ENCODE data around the gene SLIT3. TPM values are rescaled to one million over a fixed set of nuclear protein-coding genes. Genes with fewer than 3 reads are reported as not detected.

SLIT3 gene
- total RNA-seq, 1 donor from 2014 or later = 70.0 TPM

GRCh38 chr5:169048181-169049125, 252.5 kb downstream of the SLIT3 start:
- ATAC-seq (no peak), DNase-seq (no peak)
- TF ChIP-seq CTCF (IDR thresholded peaks at IDR 0.05) = no peak
- H3K9me3 ChIP-seq = no peaks in the 10 kb centered on the region
- H3K27ac ChIP-seq = no peak overlapping the region
- no peaks in the 10 kb centered on the region for H3K27me3 ChIP-seq
- no peaks in the 10 kb centered on the region for H3K36me3 ChIP-seq
- intact Hi-C loops (cut with DNase I) = no loop called here
- peaks cover 5% of the 10 kb centered on the region for H3K4me1 ChIP-seq
- H3K4me3 ChIP-seq = no peak overlapping the region

GRCh38 chr5:169044962-169045361, 256.0 kb downstream of the SLIT3 start:
- intact Hi-C loops (cut with DNase I) = no loop called here
- H3K36me3 ChIP-seq = no peaks in the 10 kb centered on the region
- no peaks in the 10 kb centered on the region for H3K27me3 ChIP-seq
- no peak overlapping the region for H3K4me3 ChIP-seq
- DNase-seq (no peak), ATAC-seq (no peak)
- TF ChIP-seq CTCF (IDR thresholded peaks at IDR 0.05) = no peak
- no peaks in the 10 kb centered on the region for H3K9me3 ChIP-seq
- no peaks in the 10 kb centered on the region for H3K4me1 ChIP-seq
- no peak overlapping the region for H3K27ac ChIP-seq

GRCh38 chr5:169041180-169041579, 259.8 kb downstream of the SLIT3 start:
- Histone ChIP-seq H3K4me3 (no peak overlapping the region), H3K27ac (no peak overlapping the region), H3K27me3 (no peaks in the 10 kb centered on the region), H3K4me1 (no peaks in the 10 kb centered on the region), H3K36me3 (no peaks in the 10 kb centered on the region), H3K9me3 (no peaks in the 10 kb centered on the region)
- TF ChIP-seq CTCF (IDR thresholded peaks at IDR 0.05) = no peak
- DNase-seq (no peak), ATAC-seq (no peak)
- intact Hi-C loops (cut with DNase I) = no loop called here

- Histone ChIP-seq H3K4me3 (no peak overlapping the region), H3K9me3 (no peaks in the 10 kb centered on the region), H3K27me3 (no peaks in the 10 kb centered on the region), H3K27ac (no peak overlapping the region), H3K36me3 (no peaks in the 10 kb centered on the region), H3K4me1 (no peaks in the 10 kb centered on the region)
- no peak for TF ChIP-seq CTCF (IDR thresholded peaks at IDR 0.05)
- intact Hi-C loops (cut with DNase I) = no loop called here
- ATAC-seq (no peak), DNase-seq (no peak)
These were observed 261.3 kb downstream of the SLIT3 start for GRCh38 chr5:169039592-169039991.

GRCh38 chr5:169037466-169037865, 263.5 kb downstream of the SLIT3 start:
- DNase-seq (no peak), ATAC-seq (no peak)
- Histone ChIP-seq H3K4me1 (no peaks in the 10 kb centered on the region), H3K36me3 (no peaks in the 10 kb centered on the region), H3K9me3 (no peaks in the 10 kb centered on the region), H3K4me3 (no peak overlapping the region), H3K27me3 (no peaks in the 10 kb centered on the region), H3K27ac (no peak overlapping the region)
- TF ChIP-seq CTCF (IDR thresholded peaks at IDR 0.05) = no peak
- intact Hi-C loops (cut with DNase I) = no loop called here

Measured in upper lobe of right lung (tissue), 1 donor.